Heart left ventricle (tissue), 16 donors: ENCODE measurements around the gene CDRT4. TPM values are rescaled to one million over a fixed set of nuclear protein-coding genes. Genes with fewer than 3 reads are reported as not detected.

Experiments used
- ATAC-seq, 4 donors: fragments of 200-7000 bp; cut with Tn5 transposase; one replicate each; pipeline ENCODE4 v1.9.1; 2020 to 2022; ENCODE audit warnings: moderate library complexity in 4 of 4, mild to moderate bottlenecking in 3 of 4, moderate number of reproducible peaks in 1 of 4
- DNase-seq, 5 donors: peaks; one replicate each; pipeline ENCODE4 v3.0.0-alpha.2; 2020
- H3K27ac ChIP-seq, 12 donors: fragments of 200-600 bp; sonication (generic) in 4 of 12; one replicate each; pipeline versions ENCODE4 v1.5.0 to v1.8.0; 2016 to 2022; ENCODE audit warnings: mild to moderate bottlenecking in 2 of 12
- H3K27me3 ChIP-seq, 9 donors: fragments of 200-600 bp; sonication (generic) in 2 of 9; one replicate each; pipeline versions ENCODE4 v1.5.1 to v1.8.0; 2016 to 2022; ENCODE audit warnings: mild to moderate bottlenecking in 3 of 9
- H3K36me3 ChIP-seq, 9 donors: fragments of 200-600 bp; sonication (generic) in 2 of 9; one replicate each; pipeline versions ENCODE4 v1.5.0 to v1.8.0; 2018 to 2022; ENCODE audit warnings: mild to moderate bottlenecking in 2 of 9
- H3K4me1 ChIP-seq, 12 donors: fragments of 200-600 bp; sonication (generic) in 4 of 12; one replicate each; pipeline versions ENCODE4 v1.5.0 to v1.8.0; 2016 to 2022; ENCODE audit warnings: mild to moderate bottlenecking in 3 of 12
- H3K4me3 ChIP-seq, 12 donors: fragments of 200-600 bp; sonication (generic) in 4 of 12; one replicate each; pipeline versions ENCODE4 v1.5.0 to v1.8.0; 2017 to 2022; ENCODE audit warnings: mild to moderate bottlenecking in 9 of 12, moderate library complexity in 4 of 12
- H3K9me3 ChIP-seq, 12 donors: fragments of 200-600 bp; sonication (generic) in 4 of 12; one replicate each; pipeline versions ENCODE4 v1.5.0 to v1.8.0; 2016 to 2022; ENCODE audit warnings: mild to moderate bottlenecking in 1 of 12
- CTCF ChIP-seq, 12 donors: fragments of 200-600 bp; sonication (generic) in 4 of 12; IDR thresholded peaks; one replicate each; pipeline versions ENCODE4 v1.5.0 to v1.8.0; 2018 to 2022; ENCODE audit warnings: antibody characterized with exemption in 12 of 12, mild to moderate bottlenecking in 5 of 12
- POLR2A ChIP-seq, 2 donors: fragments of 450-650 bp; IDR thresholded peaks; one replicate each; pipeline ENCODE4 v1.6.1; 2017; ENCODE audit warnings: antibody characterized with exemption in 2 of 2, mild to moderate bottlenecking in 2 of 2, moderate library complexity in 2 of 2
- WGBS, 4 donors: extraction: QIAGEN DNeasy Blood & Tissue Kit in 2 of 4; methylation state at CpG; one replicate each; pipeline versions ENCODE4 v1.1.5 to v1.1.7; 2013 to 2018; 5-methylcytosine and 5-hydroxymethylcytosine counted together
- intact Hi-C, 10 donors: fragments of 100-400 bp; cut with DNase I; formaldehyde crosslinking; loops; one replicate each; pipeline versions ENCODE4 v1.11.1 to v1.14.2; 2022
- polyA plus RNA-seq, 2 donors: library from polyadenylated mRNA; stranded (reverse); fragments of 200-250 nt; gene quantifications; one replicate each; pipeline ENCODE4 v1.2.3, GENCODE V29; 2013
- total RNA-seq, 9 donors: library from RNA; depleted of rRNA in 2 of 9; stranded (reverse); fragments of >200 nt in 2 of 9; fragmentation: NEBNext Ultra II Directional in 3 of 9; extraction: Animal tissue kit (Norgen Biotek cat#: 25700) in 3 of 9; gene quantifications; one replicate each; pipeline versions ENCODE4 v1.1.0 to v1.2.4, GENCODE V29; 2016 to 2023
- donor health status: ischemic (EF 13 %, LVEDD 7.1; RV severe dilation, severe dysfunction).
- donor health status: healthy with polysubstance abuse.
- donor health status: DM: no; HTN: yes; CAD: no.
- donor health status: DM: no; HTN: no; CAD: no.
- donor health status: ischemic (EF 25% LVEDD 6.9; RV normal size, moderate dysfunction).
- donor health status: ischemic (EF 25% LVEDD 5.7; RV mildly dilated, moderate dysfunction).
- donor health status: healthy.
- donor health status: DM: yes; HTN: yes; CAD: no.
- donor health status: ischemic (EF 35%, LVEDD 5.7; RV mildly dilated, moderate dysfunction).
- donor health status: nonischemic (EF 11% LVEDD 7.7; RV severe dilation, severe dysfunction).
- donor health status: DM: yes; HTN: yes; CAD: no.
- donor health status: PGD.
- donor health status: ischemic (EF 29% LVEDD 5.4; RV normal size, mild dysfunction).
- donor health status: nonischemic (EF 23%, LVEDD 6.1; RV moderate dilation, normal function).

CDRT4 gene
- total and polyA plus RNA-seq, 11 donors: 0.12 to 4.7 (median 0.96) TPM; not detected in 2

- TF ChIP-seq CTCF (IDR thresholded peaks at IDR 0.05) (no peak), POLR2A (IDR thresholded peaks at IDR 0.05) (no peak)
- Histone ChIP-seq H3K4me3 (no peak overlapping the region), H3K27me3 (no peaks in the 10 kb centered on the region), H3K27ac (peak overlapping the region in 11 of 12 donors; percentile 4 to 72 (median 45)), H3K9me3 (no peaks in the 10 kb centered on the region), H3K36me3 (no peaks in the 10 kb centered on the region), H3K4me1 (peaks cover 0 to 35% (median 21%) of the 10 kb centered on the region in 12 donors)
- peak in 3 of 5 donors; percentile 45 to 50 (median 46) for DNase-seq
- intact Hi-C loops: no loop called here
- 43 to 52% (median 48%) methylated on average over 11 of the region's 11 CpGs for WGBS, 4 donors
- peak; percentile 72 to 87 (median 76) for ATAC-seq
Observed at GRCh38 chr17:15462976-15463772, 4.2 kb downstream of the CDRT4 start.

GRCh38 chr17:15457723-15458094 is 9.7 kb downstream of the CDRT4 start:
- WGBS, 4 donors: 52 to 86% (median 57%) methylated on average over 4 to 7 of the region's 7 CpGs
- H3K9me3 ChIP-seq: peaks cover 0 to 11% (median 0%) of the 10 kb centered on the region in 12 donors
- H3K4me1 ChIP-seq: peaks cover 0 to 38% (median 19%) of the 10 kb centered on the region in 12 donors
- H3K36me3 ChIP-seq: no peaks in the 10 kb centered on the region
- H3K27ac ChIP-seq: peak overlapping the region; percentile 47 to 87 (median 78)
- peak overlapping the region in 2 of 12 donors; percentile 5 to 23 for H3K4me3 ChIP-seq
- H3K27me3 ChIP-seq: no peaks in the 10 kb centered on the region
- intact Hi-C loops: loop anchor here in 7 of 10 donors (2.0 to 5.0 kb wide), 4 partner anchors 40 to 195 kb away; no protein-coding TSS in a partner anchor
- ATAC-seq (peak; percentile 35 to 57 (median 54)), DNase-seq (peak in 1 of 5 donors; percentile 48)
- TF ChIP-seq POLR2A (IDR thresholded peaks at IDR 0.05): no peak
- no peak for TF ChIP-seq CTCF (IDR thresholded peaks at IDR 0.05)

- peaks cover 0 to 36% (median 18%) of the 10 kb centered on the region in 12 donors for H3K4me1 ChIP-seq
- no peaks in the 10 kb centered on the region for H3K27me3 ChIP-seq
- peaks cover 0 to 11% (median 0%) of the 10 kb centered on the region in 12 donors for H3K9me3 ChIP-seq
- peak; percentile 56 to 72 (median 68) for ATAC-seq
- intact Hi-C loops: loop anchor here in 7 of 10 donors (2.0 to 5.0 kb wide), 4 partner anchors 40 to 195 kb away; no protein-coding TSS in a partner anchor
- H3K36me3 ChIP-seq: peaks cover 0 to 4% (median 0%) of the 10 kb centered on the region in 9 donors
- 37 to 43% (median 41%) methylated on average over 15 to 16 of the region's 16 CpGs for WGBS, 4 donors
- peak overlapping the region in 3 of 12 donors; percentile 5 to 23 (median 5) for H3K4me3 ChIP-seq
- DNase-seq: peak; percentile 47 to 76 (median 57)
- H3K27ac ChIP-seq: peak overlapping the region; percentile 47 to 87 (median 78)
- TF ChIP-seq CTCF (IDR thresholded peaks at IDR 0.05): peak in 9 of 12 donors; percentile 17 to 55 (median 36)
- no peak for TF ChIP-seq POLR2A (IDR thresholded peaks at IDR 0.05)
Observed at GRCh38 chr17:15456972-15457722, 10.3 kb downstream of the CDRT4 start.
